Measurements from ENCODE around the gene TBPL1.
"Not testable (repeated sequence)": the region's sequence is repeated elsewhere in the genome, so short reads cannot be mapped to it uniquely, and the experiment has no call there.

TBPL1 gene

DNA sequence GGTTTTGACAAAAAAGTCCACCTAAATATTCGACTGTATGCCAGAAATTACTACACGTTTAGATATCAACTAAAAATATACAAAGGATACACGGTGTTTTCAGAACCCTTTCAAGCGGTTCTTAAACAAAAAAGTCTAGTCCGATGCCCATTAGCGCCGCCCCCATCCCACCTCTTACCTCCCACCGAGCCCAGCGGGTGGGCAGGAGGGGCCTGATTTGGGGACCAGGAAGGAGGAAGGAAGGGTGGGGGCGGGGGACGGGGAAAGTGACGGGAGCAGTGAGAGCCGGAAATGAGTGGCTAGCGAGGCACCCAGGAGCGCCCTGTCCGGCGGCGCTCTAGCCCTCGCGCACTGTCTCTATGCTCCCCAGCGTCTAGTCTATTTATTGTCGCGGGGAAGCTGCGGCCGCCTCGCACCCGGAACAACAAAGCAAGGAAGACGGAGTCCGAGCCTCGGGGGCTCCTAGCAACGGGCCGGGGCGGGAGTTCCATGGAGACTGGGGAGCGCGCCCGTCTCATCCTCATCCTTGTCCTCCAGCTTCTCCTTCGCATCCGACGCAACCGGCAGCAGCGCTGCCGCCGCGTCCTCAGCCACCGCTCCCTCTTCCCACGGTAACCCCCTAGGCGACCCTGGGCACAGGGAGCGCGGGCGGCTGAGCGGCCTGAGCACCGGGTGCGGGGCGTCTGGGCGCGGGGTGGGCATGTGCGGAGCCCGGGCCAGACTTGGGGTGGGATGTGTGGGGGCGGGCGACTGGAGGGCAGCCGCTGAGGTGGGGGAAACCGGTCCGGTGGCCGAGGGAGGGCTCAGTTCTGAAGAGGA, at the start of gene TBPL1:
Gene TBPL1, plus strand, starts transcription at position 410 of the 819 bp plus-strand sequence. CDS start 26,902 bp downstream, outside the sequence.
- peak; percentile 95 for DNase-seq (ENCODE audit: low spot score)

GRCh38 chr6:133903855-133904254, 49.2 kb upstream of the TBPL1 start:
- DNase-seq (ENCODE audit: low spot score) = no peak

- no peak for DNase-seq (ENCODE audit: low spot score)
Measured at GRCh38 chr6:133906050-133906449, 47.0 kb upstream of the TBPL1 start.

GRCh38 chr6:133916650-133917151, 36.3 kb upstream of the TBPL1 start:
- DNase-seq (ENCODE audit: low spot score) = peak; percentile 79

GRCh38 chr6:133917781-133918180, 35.2 kb upstream of the TBPL1 start:
- no peak for DNase-seq (ENCODE audit: low spot score)

- DNase-seq (ENCODE audit: low spot score) = no peak
Measured at GRCh38 chr6:133918208-133918930, 34.7 kb upstream of the TBPL1 start.

- no peak for DNase-seq (ENCODE audit: low spot score)
Measured at GRCh38 chr6:133919362-133919761, 33.7 kb upstream of the TBPL1 start.

- peak; percentile 82 for DNase-seq (ENCODE audit: low spot score)
Measured at GRCh38 chr6:133921249-133921859, 31.7 kb upstream of the TBPL1 start.

DNA sequence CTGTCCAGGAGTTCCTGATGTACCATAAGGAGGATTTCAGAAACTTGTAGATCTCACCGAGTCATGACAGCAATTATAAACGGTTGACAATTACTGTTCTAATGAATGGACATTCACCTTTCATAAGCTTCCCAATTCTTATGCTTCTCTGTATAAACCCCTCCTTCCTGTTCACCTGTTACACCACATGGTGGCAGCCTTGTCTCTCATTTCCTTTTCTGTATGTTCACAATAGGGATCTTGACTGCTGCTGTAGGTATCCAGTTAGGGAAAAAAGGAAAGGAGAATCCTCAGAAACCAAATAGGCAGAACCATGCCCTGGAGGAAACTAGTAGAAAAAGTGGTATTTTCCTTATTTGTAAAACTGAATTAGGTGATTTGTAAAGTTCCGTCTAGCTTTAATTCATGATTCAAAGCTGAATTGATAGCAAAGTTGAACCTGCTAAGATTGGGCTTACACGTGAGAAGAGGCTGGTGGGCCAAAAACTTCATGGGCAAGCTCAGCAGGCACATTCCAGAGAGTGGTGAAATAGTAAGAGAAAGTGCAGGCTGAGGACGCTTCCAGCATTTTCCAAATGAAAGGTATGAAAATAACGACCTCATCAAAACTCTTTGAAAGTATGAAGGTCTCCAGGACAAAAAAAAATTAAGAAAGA, 29.0 kb upstream of the TBPL1 start:
- DNase-seq (ENCODE audit: low spot score) = peak; percentile 68

- DNase-seq (ENCODE audit: low spot score) = not testable (repeated sequence)
Measured at GRCh38 chr6:133931221-133931620, 21.8 kb upstream of the TBPL1 start.

GRCh38 chr6:133936352-133936751, 16.7 kb upstream of the TBPL1 start:
- not testable (repeated sequence) for DNase-seq (ENCODE audit: low spot score)

DNA sequence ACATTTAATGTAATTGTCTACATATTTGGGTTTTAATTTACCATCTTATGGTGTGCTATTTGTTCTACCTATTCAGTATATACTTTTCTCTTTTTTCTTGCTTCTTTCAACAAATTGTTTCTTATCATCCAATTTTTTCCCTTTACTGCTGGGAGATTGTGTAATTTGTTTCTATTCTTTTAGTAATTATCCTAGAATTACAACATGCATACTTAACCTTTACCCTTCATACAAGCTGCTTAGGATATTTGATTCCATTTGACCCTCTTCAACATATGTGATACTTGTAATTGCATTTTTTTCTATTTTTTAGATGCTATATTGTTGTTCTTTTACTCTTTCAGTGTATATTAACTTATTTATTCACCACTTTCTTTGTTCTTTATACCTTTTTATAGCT, 15.1 kb upstream of the TBPL1 start:
- no peak for DNase-seq (ENCODE audit: low spot score)

- no peak for DNase-seq (ENCODE audit: low spot score)
Measured at GRCh38 chr6:133938533-133938932, 14.5 kb upstream of the TBPL1 start.

GRCh38 chr6:133939778-133940667, 13.0 kb upstream of the TBPL1 start:
- no peak for DNase-seq (ENCODE audit: low spot score)

GRCh38 chr6:133945158-133945557, 7.9 kb upstream of the TBPL1 start:
- DNase-seq (ENCODE audit: low spot score) = peak; percentile 11

DNA sequence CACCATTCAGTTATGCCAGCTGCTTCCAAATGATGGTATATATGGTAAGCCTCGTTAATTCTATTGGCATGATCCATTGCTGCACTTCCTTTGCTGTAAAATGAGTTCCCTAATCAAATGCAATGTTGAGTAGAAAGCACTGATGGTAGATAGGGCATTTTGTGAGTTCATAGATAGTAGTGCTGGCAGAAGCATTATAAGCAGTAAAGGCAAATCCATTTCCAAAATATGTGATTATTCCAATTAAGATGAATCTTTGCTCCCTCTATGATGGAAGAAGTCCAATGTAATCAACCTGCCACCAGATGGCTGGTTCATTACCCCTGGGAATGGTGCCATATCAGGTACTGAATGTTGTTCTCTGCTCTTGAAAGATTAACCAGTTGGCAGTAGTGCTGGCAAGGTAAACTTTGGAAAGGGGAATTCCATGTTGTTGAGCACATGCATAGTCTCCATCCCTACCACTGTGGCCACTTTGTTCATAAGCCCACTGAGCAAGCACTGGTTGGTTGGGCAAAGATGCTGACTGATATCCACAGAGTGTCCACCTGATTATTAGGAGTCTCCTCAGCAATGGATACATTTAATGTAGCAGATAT, 5.6 kb upstream of the TBPL1 start:
- no peak for DNase-seq (ENCODE audit: low spot score)

GRCh38 chr6:133948472-133948871, 4.6 kb upstream of the TBPL1 start:
- DNase-seq (ENCODE audit: low spot score) = no peak

DNA sequence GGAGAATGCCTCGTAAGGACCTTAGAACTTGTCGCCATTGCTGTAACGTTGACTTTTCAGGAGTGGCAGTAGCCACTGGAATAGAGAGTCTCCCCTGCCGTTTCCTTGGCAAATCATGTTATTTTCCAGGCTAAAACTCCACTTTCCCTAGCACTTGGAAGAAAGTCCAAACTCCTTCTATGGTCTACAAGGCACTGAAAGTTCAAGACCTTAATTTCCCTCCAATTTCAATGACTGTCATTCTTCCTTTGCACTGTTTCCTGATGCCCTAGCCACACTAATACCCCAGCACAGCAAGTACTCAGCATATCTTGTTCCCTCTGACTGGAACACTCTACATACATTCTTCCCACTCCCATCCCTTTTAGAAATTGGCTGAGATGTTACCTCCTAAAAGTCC, 1.8 kb upstream of the TBPL1 start:
- DNase-seq (ENCODE audit: low spot score) = no peak

DNA sequence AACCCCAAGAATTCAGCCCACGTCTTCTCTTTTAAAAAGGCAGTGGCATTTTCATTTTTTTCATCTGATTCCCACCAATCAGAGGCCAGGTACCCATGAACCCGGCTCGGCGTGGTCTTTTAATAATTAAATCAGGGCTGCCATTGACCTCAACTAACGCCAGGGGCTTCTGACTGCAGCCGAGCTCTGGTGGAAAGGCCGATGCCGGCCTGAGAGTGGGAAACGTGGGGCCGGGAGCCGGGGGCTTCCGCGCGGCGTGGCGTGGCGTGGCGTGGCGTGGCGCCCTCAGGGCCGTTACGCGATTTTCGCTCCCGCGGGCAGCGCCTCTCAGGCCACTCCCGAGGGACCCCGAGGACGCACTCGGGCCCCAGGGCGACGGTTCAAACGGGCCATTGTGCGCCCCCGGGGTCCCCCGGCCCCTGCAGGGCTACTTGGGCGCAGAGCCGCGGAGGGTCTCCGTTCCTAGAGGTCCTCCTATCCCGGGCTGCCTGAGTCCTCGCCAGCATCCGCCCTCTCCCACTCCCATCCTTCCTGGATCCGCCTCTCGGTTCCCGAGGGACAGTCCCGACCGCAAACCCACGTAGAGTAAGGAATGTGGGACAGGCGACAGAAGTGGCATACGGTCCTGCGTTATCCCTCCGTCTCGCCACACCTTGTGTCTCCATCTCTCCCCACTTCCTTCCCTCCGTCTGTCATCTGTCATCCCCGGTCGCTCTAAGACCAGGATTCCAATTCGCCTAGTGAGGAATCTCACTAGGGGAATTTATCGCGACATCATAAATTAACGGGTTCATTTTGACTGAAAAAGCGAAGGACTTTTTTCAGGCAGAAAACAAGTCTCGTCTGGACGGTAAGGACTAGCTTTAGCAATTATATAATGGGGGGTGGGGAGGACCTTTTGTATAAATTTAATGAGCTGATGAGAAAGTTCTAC, 876 bp upstream of the TBPL1 start:
- peak; percentile 83 for DNase-seq (ENCODE audit: low spot score)

Measured in AG20443 (cell line).